LNCaP clone FGC (cell line): ENCODE data around the gene PERM1.
A peak's percentile ranks its signal among the peaks of the same experiment; 100 is the strongest.

Experiments
- DNase-seq: peaks from one replicate; pipeline ENCODE4 v3.0.0-alpha.2; 2011; ENCODE audit warnings: low read depth
- H3K4me3 ChIP-seq: 2 replicates; pipeline ENCODE4 v1.5.1; 2011; ENCODE audit warnings: mild to moderate bottlenecking, low read depth, low read length, control low read depth
- CTCF ChIP-seq: IDR thresholded peaks from 2 replicates; pipeline ENCODE4 v1.5.1; 2012; ENCODE audit warnings: mild to moderate bottlenecking; ENCODE audit not compliant: control insufficient read depth, insufficient read depth; ENCODE audit errors: extremely low read depth

The PERM1 gene

GRCh38 chr1:1024149-1024770, 42.4 kb upstream of the PERM1 start:
- TF ChIP-seq CTCF, result no peak
- DNase-seq, result no peak
- no peak overlapping the region for H3K4me3 ChIP-seq

- DNase-seq, result no peak
- no peak overlapping the region for H3K4me3 ChIP-seq
- TF ChIP-seq CTCF, result no peak
Observed at GRCh38 chr1:1023700-1024099, 41.8 kb upstream of the PERM1 start.

- H3K4me3 ChIP-seq, result no peak overlapping the region
- DNase-seq, result no peak
- TF ChIP-seq CTCF, result no peak
Observed at GRCh38 chr1:1022302-1023009, 40.6 kb upstream of the PERM1 start.

- no peak overlapping the region for H3K4me3 ChIP-seq
- TF ChIP-seq CTCF, result no peak
- no peak for DNase-seq
Observed at GRCh38 chr1:1021920-1022259, 40.0 kb upstream of the PERM1 start.

GRCh38 chr1:1021010-1021919, 39.4 kb upstream of the PERM1 start:
- no peak for DNase-seq
- H3K4me3 ChIP-seq, result peak overlapping the region; percentile 60
- no peak for TF ChIP-seq CTCF

GRCh38 chr1:1020415-1021009, 38.6 kb upstream of the PERM1 start:
- H3K4me3 ChIP-seq, result peak overlapping the region; percentile 60
- DNase-seq, result no peak

More at GRCh38 chr1:1020415-1021009, 38.6 kb upstream of the PERM1 start:
- TF ChIP-seq CTCF, result no peak
